GM18870 (cell line): ENCODE data around the gene CELF3.

Source experiments
- ATAC-seq: cut with Tn5 transposase; IDR thresholded peaks from one replicate; pipeline ENCODE4 v1.9.1; 2021; ENCODE audit warnings: moderate library complexity; ENCODE audit not compliant: unreplicated experiment

Gene CELF3

GRCh38 chr1:151720974-151721787 is 4.6 kb upstream of the CELF3 start, which contains the start of gene RIIAD1:
Gene RIIAD1, plus strand, starts transcription at chr1:151721522. Its CDS starts 15 bp downstream, at chr1:151721537.
- no peak for ATAC-seq

- ATAC-seq = no peak
Observed at GRCh38 chr1:151720554-151720953, 4.0 kb upstream of the CELF3 start.

- no peak for ATAC-seq
Observed at GRCh38 chr1:151720125-151720524, 3.5 kb upstream of the CELF3 start.

- ATAC-seq = no peak
Observed at GRCh38 chr1:151718666-151719065, 2.1 kb upstream of the CELF3 start.

- no peak for ATAC-seq
Observed at GRCh38 chr1:151718011-151718431, 1.4 kb upstream of the CELF3 start.

GRCh38 chr1:151716405-151716762 is 219 bp downstream of the CELF3 start:
- ATAC-seq = no peak

GRCh38 chr1:151715726-151716404 is 738 bp downstream of the CELF3 start:
- ATAC-seq = no peak

GRCh38 chr1:151714820-151715725 is 1.5 kb downstream of the CELF3 start:
- no peak for ATAC-seq

- no peak for ATAC-seq
Observed at GRCh38 chr1:151713874-151714273, 2.7 kb downstream of the CELF3 start.

GRCh38 chr1:151713044-151713443 is 3.6 kb downstream of the CELF3 start:
- ATAC-seq = no peak

GRCh38 chr1:151711951-151712350 is 4.7 kb downstream of the CELF3 start:
- ATAC-seq = no peak

- ATAC-seq = no peak
Observed at GRCh38 chr1:151711044-151711800, 5.4 kb downstream of the CELF3 start.

GRCh38 chr1:151710187-151710840 is 6.3 kb downstream of the CELF3 start:
- no peak for ATAC-seq

- ATAC-seq = no peak
Observed at GRCh38 chr1:151708891-151709290, 7.7 kb downstream of the CELF3 start.

GRCh38 chr1:151707541-151708065 is 9.0 kb downstream of the CELF3 start:
- ATAC-seq = no peak

GRCh38 chr1:151706464-151707415 is 9.9 kb downstream of the CELF3 start:
- no peak for ATAC-seq

- no peak for ATAC-seq
Observed at GRCh38 chr1:151705753-151706463, 10.7 kb downstream of the CELF3 start.

GRCh38 chr1:151705146-151705545 is 11.5 kb downstream of the CELF3 start:
- no peak for ATAC-seq
